ENCODE data around the gene TCEANC2.
A peak's percentile ranks its signal among the peaks of the same experiment; 100 is the strongest.

Gene TCEANC2

DNA sequence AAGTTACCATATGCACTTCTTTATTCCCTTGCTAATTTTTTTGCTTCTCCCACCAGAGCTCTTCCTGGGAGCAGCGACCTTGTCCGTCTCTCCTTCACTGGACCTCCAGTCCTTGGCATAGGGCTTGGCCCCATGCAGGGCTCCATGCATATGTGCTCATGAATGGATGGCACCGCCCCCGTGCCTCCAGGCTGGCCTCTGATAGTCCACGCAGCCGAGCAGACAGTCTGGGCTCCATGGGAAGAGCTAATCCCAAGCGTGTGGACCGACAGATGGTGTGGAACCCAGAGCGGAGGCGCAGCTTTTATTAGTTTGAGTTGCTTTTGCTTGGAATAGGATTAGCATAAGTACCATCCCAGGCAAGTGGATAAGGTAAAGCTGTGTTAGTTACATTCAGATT lies 57.6 kb downstream of the TCEANC2 start:
- TF ChIP-seq, protein P1, sequence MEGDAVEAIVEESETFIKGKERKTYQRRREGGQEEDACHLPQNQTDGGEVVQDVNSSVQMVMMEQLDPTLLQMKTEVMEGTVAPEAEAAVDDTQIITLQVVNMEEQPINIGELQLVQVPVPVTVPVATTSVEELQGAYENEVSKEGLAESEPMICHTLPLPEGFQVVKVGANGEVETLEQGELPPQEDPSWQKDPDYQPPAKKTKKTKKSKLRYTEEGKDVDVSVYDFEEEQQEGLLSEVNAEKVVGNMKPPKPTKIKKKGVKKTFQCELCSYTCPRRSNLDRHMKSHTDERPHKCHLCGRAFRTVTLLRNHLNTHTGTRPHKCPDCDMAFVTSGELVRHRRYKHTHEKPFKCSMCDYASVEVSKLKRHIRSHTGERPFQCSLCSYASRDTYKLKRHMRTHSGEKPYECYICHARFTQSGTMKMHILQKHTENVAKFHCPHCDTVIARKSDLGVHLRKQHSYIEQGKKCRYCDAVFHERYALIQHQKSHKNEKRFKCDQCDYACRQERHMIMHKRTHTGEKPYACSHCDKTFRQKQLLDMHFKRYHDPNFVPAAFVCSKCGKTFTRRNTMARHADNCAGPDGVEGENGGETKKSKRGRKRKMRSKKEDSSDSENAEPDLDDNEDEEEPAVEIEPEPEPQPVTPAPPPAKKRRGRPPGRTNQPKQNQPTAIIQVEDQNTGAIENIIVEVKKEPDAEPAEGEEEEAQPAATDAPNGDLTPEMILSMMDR (IDR thresholded peaks at IDR 0.05; ENCODE audit: unreplicated experiment in 3 of 3) = no peak
- H3K27ac Mint-ChIP-seq = peak overlapping the region in 1 of 3 experiments; percentile 9
- peaks cover 16% of the 10 kb centered on the region for H3K4me1 Mint-ChIP-seq
- H3K27me3 Mint-ChIP-seq (ENCODE audit: low read depth) = peaks cover 3% of the 10 kb centered on the region
- no peaks in the 10 kb centered on the region for H3K36me3 Mint-ChIP-seq (ENCODE audit: low read depth)
- H3K4me3 Mint-ChIP-seq = no peak overlapping the region
- H3K9me3 Mint-ChIP-seq = no peaks in the 10 kb centered on the region

DNA sequence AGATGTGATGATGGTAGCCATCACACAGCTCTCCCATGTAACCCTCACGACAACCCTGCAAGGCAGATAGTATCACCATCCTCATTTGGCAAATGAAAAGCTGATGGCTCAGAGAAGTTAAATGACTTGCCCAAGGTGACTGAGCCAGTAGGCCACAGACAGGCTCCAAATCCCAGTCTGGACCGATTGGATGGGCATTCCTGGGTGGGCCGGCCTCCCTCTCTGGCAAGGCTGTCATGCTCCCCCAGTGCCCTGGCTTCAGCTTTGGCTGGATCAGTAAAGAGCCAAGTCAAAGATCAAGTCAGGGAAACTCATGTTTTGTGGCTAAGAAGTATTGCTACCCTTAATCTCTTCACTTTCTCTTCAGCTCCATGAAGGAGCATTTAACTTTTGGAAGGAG lies 58.2 kb downstream of the TCEANC2 start:
- Mint-ChIP-seq H3K27me3 (ENCODE audit: low read depth) (peaks cover 3% of the 10 kb centered on the region), H3K27ac (no peak overlapping the region), H3K4me1 (peaks cover 16% of the 10 kb centered on the region), H3K9me3 (no peaks in the 10 kb centered on the region), H3K4me3 (no peak overlapping the region), H3K36me3 (ENCODE audit: low read depth) (no peaks in the 10 kb centered on the region)
- TF ChIP-seq, protein P1 (IDR thresholded peaks at IDR 0.05; ENCODE audit: unreplicated experiment in 3 of 3) = no peak

DNA sequence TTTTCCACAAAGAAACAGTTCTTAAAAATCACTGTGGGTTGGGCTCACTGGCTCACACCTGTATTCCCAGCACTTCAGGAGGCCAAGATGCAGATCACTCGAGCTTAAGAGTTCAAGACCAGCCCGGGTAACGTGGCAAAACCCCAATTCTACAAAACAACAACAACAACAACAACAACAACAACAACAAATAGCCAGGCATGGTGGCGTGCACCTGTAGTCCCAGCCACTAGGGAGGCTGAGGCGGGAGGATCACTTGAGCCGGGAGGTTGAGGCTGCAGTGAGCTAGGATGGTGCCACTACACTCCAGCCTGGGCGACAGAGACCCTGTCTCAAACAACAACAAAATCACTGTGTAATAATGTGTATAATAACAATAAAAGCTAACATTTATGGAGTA lies 58.6 kb downstream of the TCEANC2 start:
- Mint-ChIP-seq H3K4me1 (peaks cover 16% of the 10 kb centered on the region), H3K36me3 (ENCODE audit: low read depth) (no peaks in the 10 kb centered on the region), H3K9me3 (no peaks in the 10 kb centered on the region), H3K27me3 (ENCODE audit: low read depth) (peaks cover 3% of the 10 kb centered on the region), H3K4me3 (no peak overlapping the region), H3K27ac (peak overlapping the region in 2 of 3 experiments; percentile 72 to 73)
- TF ChIP-seq, protein P1 (IDR thresholded peaks at IDR 0.05; ENCODE audit: unreplicated experiment in 3 of 3) = no peak

DNA sequence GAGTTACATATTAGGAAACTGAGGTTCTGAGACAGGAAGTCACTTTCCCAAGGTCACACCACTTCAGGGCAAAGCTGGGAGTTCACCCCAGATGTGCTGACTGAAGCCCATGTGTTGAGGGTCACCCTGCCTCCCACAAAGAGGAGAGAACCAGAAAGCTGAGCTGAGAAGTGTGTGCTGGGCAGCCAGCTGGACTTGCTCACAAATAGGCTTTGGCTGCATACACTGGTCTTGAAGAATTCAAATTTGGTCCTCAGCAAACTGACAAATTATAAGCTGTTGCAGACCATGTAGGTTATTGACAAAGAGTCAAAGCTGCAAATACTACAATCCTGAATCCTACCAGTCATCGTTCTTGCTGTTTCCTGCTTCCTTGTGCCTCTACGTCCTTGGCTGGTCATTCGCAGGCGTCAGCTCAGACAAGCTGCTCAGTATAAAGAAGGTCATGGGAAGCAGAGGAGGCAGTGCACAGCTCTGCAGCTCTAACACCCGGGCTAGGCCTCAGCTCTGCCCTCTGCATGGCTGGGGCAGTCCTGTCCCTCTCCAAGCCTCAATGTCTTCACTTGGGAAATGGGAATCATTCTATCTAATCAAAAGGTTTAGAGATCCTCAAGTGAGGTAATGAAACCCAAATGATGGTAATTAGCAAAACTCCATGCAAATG lies 59.4 kb downstream of the TCEANC2 start:
- no peaks in the 10 kb centered on the region for H3K36me3 Mint-ChIP-seq (ENCODE audit: low read depth)
- TF ChIP-seq, protein P1 (IDR thresholded peaks at IDR 0.05; ENCODE audit: unreplicated experiment in 3 of 3) = no peak

DNA sequence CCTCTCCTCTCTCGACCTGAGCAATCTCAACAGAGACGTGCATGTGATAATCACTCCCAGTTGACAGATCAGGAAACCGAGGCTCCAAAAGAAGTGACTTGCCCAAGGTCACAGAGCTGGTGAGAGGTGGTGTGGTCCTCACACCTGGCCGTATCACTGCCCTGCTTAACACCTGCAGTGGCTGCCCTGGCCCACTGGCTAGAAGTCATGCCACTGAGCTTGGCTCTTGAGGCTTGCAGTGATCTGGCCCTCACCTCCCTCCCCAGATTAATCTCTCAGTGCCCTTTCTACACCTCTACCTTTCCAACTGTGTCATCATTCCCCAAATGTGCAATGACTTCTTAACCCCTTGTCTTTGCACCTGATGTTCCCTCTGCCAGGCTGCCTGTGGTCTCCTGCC lies 60.6 kb downstream of the TCEANC2 start:
- no peaks in the 10 kb centered on the region for H3K36me3 Mint-ChIP-seq (ENCODE audit: low read depth)
- H3K27me3 Mint-ChIP-seq (ENCODE audit: low read depth) = peaks cover 3% of the 10 kb centered on the region
- peak overlapping the region; percentile 18 to 58 (median 49) for H3K27ac Mint-ChIP-seq
- TF ChIP-seq, protein P1 (IDR thresholded peaks at IDR 0.05; ENCODE audit: unreplicated experiment in 3 of 3) = no peak
- H3K4me1 Mint-ChIP-seq = peaks cover 16% of the 10 kb centered on the region
- H3K4me3 Mint-ChIP-seq = no peak overlapping the region
- no peaks in the 10 kb centered on the region for H3K9me3 Mint-ChIP-seq

More for the DNA sequence above, 59.4 kb downstream of the TCEANC2 start:
- H3K4me1 Mint-ChIP-seq = peaks cover 16% of the 10 kb centered on the region
- no peaks in the 10 kb centered on the region for H3K9me3 Mint-ChIP-seq
- peak overlapping the region; percentile 72 to 82 (median 73) for H3K27ac Mint-ChIP-seq
- H3K4me3 Mint-ChIP-seq = no peak overlapping the region
- peaks cover 3% of the 10 kb centered on the region for H3K27me3 Mint-ChIP-seq (ENCODE audit: low read depth)

DNA sequence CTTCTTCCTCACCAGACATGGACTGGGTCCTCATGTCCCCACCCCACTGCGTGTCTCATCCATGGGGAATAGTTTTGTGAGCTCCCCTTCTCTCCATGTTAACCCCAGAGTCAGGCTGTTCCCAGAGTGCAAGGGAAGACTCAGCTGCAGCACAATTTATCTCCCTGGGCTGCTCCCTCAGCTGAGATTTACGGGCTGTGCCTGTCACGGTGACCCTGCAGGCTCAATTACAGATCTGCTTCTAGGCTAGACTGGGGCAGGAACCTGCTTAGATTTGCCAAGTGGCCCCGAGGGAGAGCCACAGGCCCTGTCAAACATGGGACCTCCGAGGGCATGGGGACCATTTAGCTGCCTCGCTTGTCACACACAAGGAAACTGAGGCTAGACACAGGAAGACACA lies 61.5 kb downstream of the TCEANC2 start:
- TF ChIP-seq, protein P1 (IDR thresholded peaks at IDR 0.05; ENCODE audit: unreplicated experiment in 3 of 3) = no peak
- no peak overlapping the region for H3K4me3 Mint-ChIP-seq
- H3K9me3 Mint-ChIP-seq = no peaks in the 10 kb centered on the region
- peak overlapping the region; percentile 26 to 75 (median 49) for H3K27ac Mint-ChIP-seq
- peaks cover 16% of the 10 kb centered on the region for H3K4me1 Mint-ChIP-seq
- H3K36me3 Mint-ChIP-seq (ENCODE audit: low read depth) = no peaks in the 10 kb centered on the region
- H3K27me3 Mint-ChIP-seq (ENCODE audit: low read depth) = no peaks in the 10 kb centered on the region

All from nephron (organoid).